B cell (primary cell): ENCODE measurements around the gene HCN2. TPM values are rescaled to one million over a fixed set of nuclear protein-coding genes. Genes with fewer than 3 reads are reported as not detected.

ENCODE experiments used
- ATAC-seq: fragments of 200-7000 bp; cut with Tn5 transposase; one replicate; pipeline ENCODE4 v1.10.0; 2021; ENCODE audit warnings: low read depth, mild to moderate bottlenecking, moderate number of reproducible peaks, moderate library complexity
- CTCF ChIA-PET: fragments of 350-600 bp; sonication (Branson Sonifier 250); formaldehyde crosslinking; loops from one replicate; lab custom pipeline; 2021; ENCODE audit warnings: antibody characterized with exemption, inconsistent platforms; lab: Charles Lee
- POLR2A ChIA-PET: fragments of 350-600 bp; sonication (Branson Sonifier 250); formaldehyde crosslinking; loops from one replicate; lab custom pipeline; 2021; ENCODE audit warnings: antibody characterized with exemption; lab: Charles Lee
- DNase-seq: peaks from one replicate; pipeline ENCODE4 v3.0.0; 2013
- H2AFZ ChIP-seq: 2 replicates; pipeline ENCODE4 v1.6.1; 2012; ENCODE audit warnings: mild to moderate bottlenecking, low read depth, low read length; ENCODE audit not compliant: insufficient read depth, poor library complexity, severe bottlenecking
- H3K27ac ChIP-seq, 2 donors: 1 replicate in 1 of 2; 2 replicates in 1 of 2; pipeline ENCODE4 v1.5.1; 2012 to 2013; ENCODE audit warnings: low read length in 2 of 2, mild to moderate bottlenecking in 2 of 2, moderate library complexity in 1 of 2
- H3K27me3 ChIP-seq, 4 experiments: fragments of 200-600 bp in 1 of 4; sonication (generic) in 1 of 4; replicated peaks in 1 of 4; 1 replicate in 2 of 4; 2 replicates in 2 of 4; pipeline versions ENCODE4 v1.6.1 to v1.7.0; 2013 to 2016; ENCODE audit warnings: low read length in 3 of 4, mild to moderate bottlenecking in 2 of 4, mixed read lengths in 1 of 4, moderate library complexity in 1 of 4; ENCODE audit not compliant: insufficient read depth in 4 of 4, control insufficient read depth in 3 of 4; ENCODE audit errors: control extremely low read depth in 1 of 4
- H3K36me3 ChIP-seq, 2 experiments: replicated peaks in 1 of 2; 1 replicate in 1 of 2; 2 replicates in 1 of 2; pipeline versions ENCODE4 v1.6.1 to v1.7.1; 2013; ENCODE audit warnings: low read length in 1 of 2; ENCODE audit not compliant: insufficient read depth in 2 of 2, control insufficient read depth in 1 of 2; ENCODE audit errors: control extremely low read depth in 1 of 2, extremely low read depth in 1 of 2
- H3K4me1 ChIP-seq, 2 donors: fragments of 200-600 bp in 1 of 2; sonication (generic) in 1 of 2; 1 replicate in 1 of 2; 2 replicates in 1 of 2; pipeline versions ENCODE4 v1.5.1 to v1.6.1; 2013 to 2017; ENCODE audit warnings: low read length in 2 of 2; ENCODE audit not compliant: control insufficient read depth in 2 of 2, insufficient read depth in 2 of 2
- H3K4me2 ChIP-seq: replicated peaks from 2 replicates; pipeline ENCODE3; 2012; ENCODE audit warnings: mild to moderate bottlenecking, low read depth, low read length; ENCODE audit not compliant: poor library complexity, severe bottlenecking
- H3K4me3 ChIP-seq, 5 experiments: fragments of 200-600 bp in 1 of 5; sonication (generic) in 1 of 5; 1 replicate in 3 of 5; 2 replicates in 2 of 5; pipeline versions ENCODE4 v1.5.1 to v1.7.0; 2011 to 2016; ENCODE audit warnings: low read length in 4 of 5, mild to moderate bottlenecking in 4 of 5, low read depth in 2 of 5, control low read depth in 1 of 5, moderate library complexity in 1 of 5; ENCODE audit not compliant: insufficient read depth in 1 of 5; ENCODE audit errors: control extremely low read depth in 1 of 5, extremely low read depth in 1 of 5
- H3K79me2 ChIP-seq: fragments of 200-600 bp; sonication (generic); one replicate; pipeline ENCODE4 v1.6.0; 2016; ENCODE audit warnings: low read length; ENCODE audit not compliant: control insufficient read depth, insufficient read depth
- H3K9ac ChIP-seq: fragments of 200-600 bp; sonication (generic); 2 replicates; pipeline ENCODE4 v1.6.1; 2017; ENCODE audit warnings: mild to moderate bottlenecking, low read length, moderate library complexity
- H3K9me3 ChIP-seq, 3 donors: one replicate each; pipeline versions ENCODE4 v1.6.1 to v1.7.1; 2013; ENCODE audit warnings: low read length in 2 of 3; ENCODE audit not compliant: control insufficient read depth in 2 of 3, insufficient read depth in 1 of 3; ENCODE audit errors: control extremely low read depth in 1 of 3
- H4K20me1 ChIP-seq: 2 replicates; pipeline ENCODE4 v1.6.0; 2012; ENCODE audit warnings: mild to moderate bottlenecking, low read length; ENCODE audit not compliant: insufficient read depth, control insufficient read depth, poor library complexity, severe bottlenecking
- H3K27ac Mint-ChIP-seq: one replicate; pipeline ENCODE4 v1.8.0; 2021; ENCODE audit warnings: mixed read lengths
- H3K27me3 Mint-ChIP-seq: one replicate; pipeline ENCODE4 v1.8.0; 2021; ENCODE audit warnings: mixed read lengths
- H3K4me1 Mint-ChIP-seq: one replicate; pipeline ENCODE4 v1.8.0; 2021; ENCODE audit warnings: mixed read lengths
- H3K4me3 Mint-ChIP-seq: one replicate; pipeline ENCODE4 v1.8.0; 2021; ENCODE audit warnings: mixed read lengths
- H3K9me3 Mint-ChIP-seq: one replicate; pipeline ENCODE4 v1.8.0; 2022; ENCODE audit warnings: mixed read lengths; ENCODE audit not compliant: insufficient read depth
- EZH2 ChIP-seq: IDR thresholded peaks from 2 replicates; pipeline ENCODE4 v1.6.1; 2012; ENCODE audit warnings: borderline replicate concordance, low read depth, mild to moderate bottlenecking, moderate library complexity, low read length; ENCODE audit not compliant: insufficient read depth, poor library complexity, severe bottlenecking
- WGBS: methylation state at CpG from one replicate; pipeline ENCODE4 v1.1.5; 2013; ENCODE audit warnings: missing lambda C conversion rate; ENCODE audit not compliant: insufficient coverage; 5-methylcytosine and 5-hydroxymethylcytosine counted together
- intact Hi-C: fragments of 100-400 bp; cut with micrococcal nuclease; formaldehyde crosslinking; loops from one replicate; pipeline ENCODE4 v1.10.0; 2022
- polyA plus RNA-seq: library from polyadenylated mRNA; depleted of rRNA; stranded (reverse); fragments of >200 nt; gene quantifications from 2 replicates; pipeline ENCODE4 v1.2.3, GENCODE V29; 2012
- total RNA-seq, 2 donors: library from RNA; stranded (reverse); fragments of 120-200 nt in 1 of 2; gene quantifications; 1 replicate in 1 of 2; 2 replicates in 1 of 2; pipeline versions ENCODE4 v1.2.3 to v1.2.4, GENCODE V29; 2013 to 2022
- TF ChIP-seq, protein P1 (sequence below): fragments of 200-600 bp; IDR thresholded peaks from one replicate; pipeline ENCODE4 v1.8.0; 2022; ENCODE audit warnings: antibody characterized with exemption, mild to moderate bottlenecking

Gene HCN2
- total and polyA plus RNA-seq, 2 donors (not counting 1 experiment from before 2014, with no cell fraction given) = 0.27 to 0.57 TPM

- H3K4me1 ChIP-seq = peaks cover 25 to 54% of the 10 kb centered on the region in 2 donors
- H2AFZ ChIP-seq = no peak overlapping the region
- no peak overlapping the region for H3K4me3 Mint-ChIP-seq
- WGBS = 94% methylated on average over 15 of the region's 16 CpGs
- no peak overlapping the region for H3K27ac ChIP-seq
- peaks cover 33% of the 10 kb centered on the region for H4K20me1 ChIP-seq
- no peak overlapping the region for H3K4me3 ChIP-seq
- peaks cover 42% of the 10 kb centered on the region for H3K79me2 ChIP-seq
- peaks cover 0 to 8% of the 10 kb centered on the region in 2 experiments for H3K36me3 ChIP-seq
- no peak overlapping the region for H3K4me2 ChIP-seq
- peaks cover 0 to 2% (median 0%) of the 10 kb centered on the region in 4 experiments for H3K27me3 ChIP-seq
- peaks cover 0 to 6% (median 0%) of the 10 kb centered on the region in 3 donors for H3K9me3 ChIP-seq
- no peak overlapping the region for H3K9ac ChIP-seq
- H3K4me1 Mint-ChIP-seq = peaks cover 37% of the 10 kb centered on the region
- intact Hi-C loops = no loop called here
- ChIA-PET POLR2A (interaction anchor here (2.6 kb wide), 1 partner anchor 28 kb away, joined by 20 read pairs; the partner anchor contains the start of gene RNF126), CTCF (no interaction called here)
- no peaks in the 10 kb centered on the region for H3K27me3 Mint-ChIP-seq
- no peak overlapping the region for H3K27ac Mint-ChIP-seq
- TF ChIP-seq EZH2 = no peak
- TF ChIP-seq, protein P1, sequence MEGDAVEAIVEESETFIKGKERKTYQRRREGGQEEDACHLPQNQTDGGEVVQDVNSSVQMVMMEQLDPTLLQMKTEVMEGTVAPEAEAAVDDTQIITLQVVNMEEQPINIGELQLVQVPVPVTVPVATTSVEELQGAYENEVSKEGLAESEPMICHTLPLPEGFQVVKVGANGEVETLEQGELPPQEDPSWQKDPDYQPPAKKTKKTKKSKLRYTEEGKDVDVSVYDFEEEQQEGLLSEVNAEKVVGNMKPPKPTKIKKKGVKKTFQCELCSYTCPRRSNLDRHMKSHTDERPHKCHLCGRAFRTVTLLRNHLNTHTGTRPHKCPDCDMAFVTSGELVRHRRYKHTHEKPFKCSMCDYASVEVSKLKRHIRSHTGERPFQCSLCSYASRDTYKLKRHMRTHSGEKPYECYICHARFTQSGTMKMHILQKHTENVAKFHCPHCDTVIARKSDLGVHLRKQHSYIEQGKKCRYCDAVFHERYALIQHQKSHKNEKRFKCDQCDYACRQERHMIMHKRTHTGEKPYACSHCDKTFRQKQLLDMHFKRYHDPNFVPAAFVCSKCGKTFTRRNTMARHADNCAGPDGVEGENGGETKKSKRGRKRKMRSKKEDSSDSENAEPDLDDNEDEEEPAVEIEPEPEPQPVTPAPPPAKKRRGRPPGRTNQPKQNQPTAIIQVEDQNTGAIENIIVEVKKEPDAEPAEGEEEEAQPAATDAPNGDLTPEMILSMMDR = no peak
- DNase-seq (no peak), ATAC-seq (no peak)
- H3K9me3 Mint-ChIP-seq = no peaks in the 10 kb centered on the region
Measured at GRCh38 chr19:634975-635652, 45.4 kb downstream of the HCN2 start.

DNA sequence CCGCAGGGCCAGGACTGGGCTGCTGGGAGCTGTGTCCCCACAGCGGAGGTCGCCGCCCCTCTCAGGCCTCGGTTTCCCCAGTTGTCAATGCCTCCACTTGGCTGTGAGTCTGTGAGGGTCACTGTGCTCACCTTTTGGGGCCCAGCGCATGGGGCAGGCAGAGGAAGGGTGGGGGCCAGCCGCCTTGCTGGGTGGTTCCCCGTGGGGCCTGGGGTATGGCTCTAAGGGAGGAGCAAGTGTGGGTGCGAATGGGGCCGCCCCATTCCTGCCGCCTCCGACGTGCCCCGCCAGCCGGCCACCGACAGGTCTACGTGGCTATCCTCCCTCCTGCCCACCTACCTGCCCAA is 49.2 kb downstream of the HCN2 start:
- Histone ChIP-seq H3K4me2 (peak overlapping the region; percentile 79), H4K20me1 (peaks cover 16% of the 10 kb centered on the region), H3K36me3 (no peaks in the 10 kb centered on the region), H3K9ac (peak overlapping the region; percentile 50), H3K79me2 (peaks cover 11% of the 10 kb centered on the region), H3K4me1 (peaks cover 16 to 45% of the 10 kb centered on the region in 2 donors), H3K4me3 (peak overlapping the region in 3 of 5 experiments; percentile 33 to 57 (median 48)), H3K9me3 (peaks cover 0 to 6% (median 0%) of the 10 kb centered on the region in 3 donors), H3K27me3 (peaks cover 0 to 2% (median 0%) of the 10 kb centered on the region in 4 experiments), H3K27ac (no peak overlapping the region), H2AFZ (peak overlapping the region; percentile 48)
- Mint-ChIP-seq H3K27me3 (no peaks in the 10 kb centered on the region), H3K9me3 (no peaks in the 10 kb centered on the region), H3K27ac (no peak overlapping the region), H3K4me3 (peak overlapping the region; percentile 90), H3K4me1 (peaks cover 19% of the 10 kb centered on the region)
- intact Hi-C loops = loop anchor here (1.0 kb wide), 1 partner anchor 24 kb away; the partner anchor contains the start of gene RNF126
- TF ChIP-seq EZH2 = no peak
- TF ChIP-seq, protein P1 = no peak
- CTCF ChIA-PET = no interaction called here
- POLR2A ChIA-PET = no interaction called here
- DNase-seq (no peak), ATAC-seq (no peak)
- WGBS = 70% methylated on average over 13 of the region's 17 CpGs
